HepG2 (cell line): Measurements from ENCODE around the gene OAF. TPM values are rescaled to one million over a fixed set of nuclear protein-coding genes. Genes with fewer than 3 reads are reported as not detected.
A peak's percentile ranks its signal among the peaks of the same experiment; 100 is the strongest.

Experiments
- AKAP8 ChIP-seq: sonication (generic); formaldehyde crosslinking; IDR thresholded peaks from 2 replicates; pipeline ENCODE4 v1.5.1; 2020; ENCODE audit warnings: mild to moderate bottlenecking, missing genetic modification reagents
- BCLAF1 ChIP-seq: fragments of 450-650 bp; IDR thresholded peaks from 2 replicates; pipeline ENCODE4 v1.6.1; 2017; ENCODE audit warnings: mild to moderate bottlenecking
- CENPT ChIP-seq: sonication (generic); formaldehyde crosslinking; IDR thresholded peaks from 2 replicates; pipeline ENCODE4 v1.8.0; 2022; ENCODE audit warnings: low read depth, mild to moderate bottlenecking, moderate library complexity, missing genetic modification reagents
- ETV6 ChIP-seq: sonication (generic); formaldehyde crosslinking; conservative IDR thresholded peaks from 2 replicates; pipeline ENCODE4 v1.4.0; 2020; ENCODE audit warnings: missing genetic modification reagents
- GLI4 ChIP-seq: sonication (generic); formaldehyde crosslinking; IDR thresholded peaks from 2 replicates; pipeline ENCODE4 v1.5.1; 2020; ENCODE audit warnings: missing genetic modification reagents, mild to moderate bottlenecking, moderate library complexity, borderline replicate concordance
- HNF1A ChIP-seq, 2 experiments: sonication (generic) in 1 of 2; formaldehyde crosslinking in 1 of 2; IDR thresholded peaks; 2 replicates each; pipeline versions ENCODE4 v1.4.0 to v1.6.1; 2016 to 2020; ENCODE audit warnings: borderline replicate concordance in 1 of 2, low read depth in 1 of 2, mild to moderate bottlenecking in 1 of 2, missing genetic modification reagents in 1 of 2
- MED1 ChIP-seq: sonication (generic); formaldehyde crosslinking; IDR thresholded peaks from 2 replicates; pipeline ENCODE4 v1.4.0; 2020; ENCODE audit warnings: missing genetic modification reagents
- SAFB2 ChIP-seq: sonication (generic); formaldehyde crosslinking; IDR thresholded peaks from 2 replicates; pipeline ENCODE4 v1.5.1; 2020; ENCODE audit warnings: missing genetic modification reagents, low read depth, mild to moderate bottlenecking, borderline replicate concordance
- SKI ChIP-seq: fragments of 450-650 bp; IDR thresholded peaks from one replicate; pipeline ENCODE4 v1.6.1; 2018; ENCODE audit warnings: mild to moderate bottlenecking; ENCODE audit not compliant: partially characterized antibody
- TGIF2 ChIP-seq: IDR thresholded peaks from 2 replicates; pipeline ENCODE4 v1.6.1; 2016; ENCODE audit warnings: control low read depth, missing compliant biosample characterization
- ZNF101 ChIP-seq: sonication (generic); formaldehyde crosslinking; IDR thresholded peaks from 2 replicates; pipeline ENCODE4 v1.4.0; 2020; ENCODE audit warnings: mild to moderate bottlenecking, low read depth, missing genetic modification reagents, borderline replicate concordance
- ZNF121 ChIP-seq: sonication (generic); formaldehyde crosslinking; IDR thresholded peaks from 2 replicates; pipeline ENCODE4 v1.5.0; 2020; ENCODE audit warnings: mild to moderate bottlenecking, missing genetic modification reagents
- ZNF234 ChIP-seq: sonication (generic); formaldehyde crosslinking; conservative IDR thresholded peaks from 2 replicates; pipeline ENCODE4 v1.5.1; 2020; ENCODE audit warnings: mild to moderate bottlenecking, missing genetic modification reagents
- ZNF253 ChIP-seq: sonication (generic); formaldehyde crosslinking; IDR thresholded peaks from 2 replicates; pipeline ENCODE4 v1.8.0; 2022; ENCODE audit warnings: mild to moderate bottlenecking, missing genetic modification reagents, borderline replicate concordance
- ZNF567 ChIP-seq: sonication (generic); formaldehyde crosslinking; IDR thresholded peaks from 2 replicates; pipeline ENCODE4 v1.8.1; 2023; ENCODE audit warnings: mild to moderate bottlenecking, missing genetic modification reagents, borderline replicate concordance
- ZNF775 ChIP-seq: sonication (generic); formaldehyde crosslinking; IDR thresholded peaks from 2 replicates; pipeline ENCODE4 v1.4.0; 2020; ENCODE audit warnings: missing genetic modification reagents, mild to moderate bottlenecking, moderate library complexity, borderline replicate concordance
- ZNF800 ChIP-seq: sonication (generic); formaldehyde crosslinking; IDR thresholded peaks from 2 replicates; pipeline ENCODE4 v1.4.0; 2020; ENCODE audit warnings: missing genetic modification reagents
- polyA plus RNA-seq, 8 experiments: library from polyadenylated mRNA; depleted of rRNA in 3 of 8; stranded (reverse) in 7 of 8; unstranded in 1 of 8; fragments of >200 nt; fragmentation: Illumina TruSeq in 4 of 8; extraction: Trizol in 4 of 8; gene quantifications; 2 replicates each; pipeline versions ENCODE4 v1.2.1 to v1.2.3, GENCODE V29; 2011 to 2016; ENCODE audit warnings: low read depth in 4 of 8, missing spikeins in 1 of 8, mixed read lengths in 1 of 8; ENCODE audit not compliant: insufficient read depth in 1 of 8
- total RNA-seq, 5 experiments: library from RNA; depleted of rRNA; stranded (reverse); fragments of >200 nt; fragmentation: Illumina TruSeq; extraction: Trizol; gene quantifications; 2 replicates each; pipeline ENCODE4 v1.2.3, GENCODE V29; 2016; ENCODE audit warnings: low read depth in 1 of 5
- TF ChIP-seq, protein P1 (sequence below): IDR thresholded peaks from 2 replicates; pipeline ENCODE4 v1.6.1; 2016

Gene OAF
- total and polyA plus RNA-seq, 2 of the 13 experiments (the other 11 are each of a cell fraction or from before 2014, with no cell fraction given), result 63.7 to 94.6 TPM

DNA sequence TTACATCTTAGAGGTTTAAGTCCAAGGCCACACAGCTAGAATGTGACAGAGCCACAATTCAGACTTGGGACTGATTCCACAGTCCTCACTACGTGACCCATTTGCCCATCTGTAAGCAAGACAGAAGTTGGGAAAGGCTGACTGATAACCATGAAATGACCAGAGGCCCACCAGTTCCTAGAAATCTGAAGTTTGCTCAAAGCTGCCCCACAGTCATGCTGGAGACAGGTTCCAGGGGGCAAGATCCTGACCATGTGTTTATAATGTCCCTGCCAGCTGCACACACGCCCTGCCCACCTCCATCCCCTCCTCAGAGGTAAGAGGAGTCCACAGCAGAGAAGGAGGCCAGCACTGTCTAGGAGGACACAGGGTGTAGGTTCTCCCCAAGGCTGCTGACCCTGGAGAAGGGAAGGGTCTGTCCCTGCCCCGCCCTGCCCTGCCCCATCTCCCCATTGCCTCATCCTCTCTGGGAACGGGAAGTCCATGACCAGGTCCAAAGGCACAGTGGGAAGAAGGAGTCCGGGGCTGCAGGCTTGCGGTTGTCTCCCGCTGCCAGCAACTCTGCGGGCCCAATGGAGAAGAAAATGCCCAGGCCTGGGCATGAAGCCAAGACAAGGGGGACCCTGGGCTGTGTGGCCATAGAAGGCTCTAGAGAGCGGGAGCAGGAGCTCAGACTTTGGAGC is 11.9 kb upstream of the OAF start (continued):
- 0 out of 2 replicates have a peak, but pooled peaks have one; percentile 33 for TF ChIP-seq ZNF800 (CRISPR knock-in tag)
- no peak for TF ChIP-seq SAFB2 (CRISPR knock-in tag)
- TF ChIP-seq HNF1A (IDR thresholded peaks at IDR 0.05; ENCODE audit: low read depth), result 0 out of 2 replicates have a peak, but pooled peaks have one; percentile 24
- no peak for TF ChIP-seq HNF1A (CRISPR knock-in tag; IDR thresholded peaks at IDR 0.05; ENCODE audit: borderline replicate concordance)
- TF ChIP-seq ZNF567 (CRISPR knock-in tag), result no peak
- no peak for TF ChIP-seq ZNF121
- peak; percentile 74 for TF ChIP-seq MED1 (CRISPR knock-in tag)
- no peak for TF ChIP-seq ZNF253 (CRISPR knock-in tag)
- no peak for TF ChIP-seq TGIF2 (CRISPR knock-in tag)
- TF ChIP-seq, protein P1, sequence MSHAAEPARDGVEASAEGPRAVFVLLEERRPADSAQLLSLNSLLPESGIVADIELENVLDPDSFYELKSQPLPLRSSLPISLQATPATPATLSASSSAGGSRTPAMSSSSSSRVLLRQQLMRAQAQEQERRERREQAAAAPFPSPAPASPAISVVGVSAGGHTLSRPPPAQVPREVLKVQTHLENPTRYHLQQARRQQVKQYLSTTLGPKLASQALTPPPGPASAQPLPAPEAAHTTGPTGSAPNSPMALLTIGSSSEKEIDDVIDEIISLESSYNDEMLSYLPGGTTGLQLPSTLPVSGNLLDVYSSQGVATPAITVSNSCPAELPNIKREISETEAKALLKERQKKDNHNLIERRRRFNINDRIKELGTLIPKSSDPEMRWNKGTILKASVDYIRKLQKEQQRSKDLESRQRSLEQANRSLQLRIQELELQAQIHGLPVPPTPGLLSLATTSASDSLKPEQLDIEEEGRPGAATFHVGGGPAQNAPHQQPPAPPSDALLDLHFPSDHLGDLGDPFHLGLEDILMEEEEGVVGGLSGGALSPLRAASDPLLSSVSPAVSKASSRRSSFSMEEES (CRISPR knock-in tag), result no peak
- no peak for TF ChIP-seq SKI
- TF ChIP-seq AKAP8 (CRISPR knock-in tag), result no peak
- no peak for TF ChIP-seq BCLAF1
- no peak for TF ChIP-seq ETV6 (CRISPR knock-in tag)
- TF ChIP-seq ZNF101 (CRISPR knock-in tag), result no peak
- TF ChIP-seq GLI4 (CRISPR knock-in tag), result no peak
- TF ChIP-seq ZNF234 (CRISPR knock-in tag), result no peak
- TF ChIP-seq CENPT (CRISPR knock-in tag), result no peak
- TF ChIP-seq ZNF775 (CRISPR knock-in tag), result no peak
